SU-DHL-6 (cell line): Measurements from ENCODE around the gene PTPRG.

ENCODE experiments used
- H2AFZ ChIP-seq: fragments of 200-600 bp; sonication (generic); 2 replicates; pipeline ENCODE4 v1.6.1; 2014; ENCODE audit warnings: low read depth, mild to moderate bottlenecking, moderate library complexity, mixed read lengths, antibody characterized with exemption, low read length; ENCODE audit not compliant: severe bottlenecking
- H3F3A ChIP-seq: fragments of 200-600 bp; shearing (Covaris generic); 2 replicates; pipeline ENCODE4 v1.6.0; 2016; ENCODE audit warnings: antibody characterized with exemption, mild to moderate bottlenecking; ENCODE audit not compliant: insufficient read depth
- H3K27ac ChIP-seq: fragments of 200-600 bp; sonication (generic); 2 replicates; pipeline ENCODE4 v1.5.1; 2016; ENCODE audit warnings: low read depth, mild to moderate bottlenecking, low read length, moderate library complexity, mixed read lengths
- H3K27me3 ChIP-seq: fragments of 200-600 bp; sonication (generic), shearing (Covaris generic); 2 replicates; pipeline ENCODE4 v1.6.0; 2014; ENCODE audit warnings: mild to moderate bottlenecking, low read length
- H3K36me3 ChIP-seq: fragments of 200-600 bp; sonication (generic); 2 replicates; pipeline ENCODE4 v1.6.1; 2014; ENCODE audit warnings: mild to moderate bottlenecking, low read length, mixed read lengths
- H3K4me2 ChIP-seq: fragments of 300-600, 200-600 bp; shearing (Covaris generic), sonication (generic); 2 replicates; pipeline ENCODE4 v1.6.0; 2014; ENCODE audit warnings: low read length, low read depth, mild to moderate bottlenecking; ENCODE audit not compliant: poor library complexity, severe bottlenecking
- H3K4me3 ChIP-seq: fragments of 200-600 bp; sonication (generic); 2 replicates; pipeline ENCODE4 v1.5.1; 2014; ENCODE audit warnings: antibody characterized with exemption, low read length, mild to moderate bottlenecking, mixed read lengths; ENCODE audit not compliant: insufficient read depth, poor library complexity, severe bottlenecking
- H3K79me2 ChIP-seq: fragments of 200-600 bp; sonication (generic); 2 replicates; pipeline ENCODE4 v1.6.1; 2014; ENCODE audit warnings: mild to moderate bottlenecking, low read length, moderate library complexity; ENCODE audit not compliant: insufficient read depth
- H3K9ac ChIP-seq: fragments of 200-600 bp; sonication (generic); 2 replicates; pipeline ENCODE4 v1.7.0; 2014; ENCODE audit warnings: mild to moderate bottlenecking, low read length
- H3K9me2 ChIP-seq: fragments of 200-600 bp; sonication (generic); replicated peaks from 2 replicates; pipeline ENCODE4 v1.6.1; 2014; ENCODE audit warnings: low read length; ENCODE audit not compliant: insufficient read depth
- H3K9me3 ChIP-seq: fragments of 200-600 bp; sonication (generic); 2 replicates; pipeline ENCODE4 v1.6.1; 2014; ENCODE audit warnings: low read length, mixed read lengths; ENCODE audit not compliant: insufficient read depth
- H4K20me1 ChIP-seq: fragments of 200-600 bp; sonication (generic); 2 replicates; pipeline ENCODE4 v1.6.1; 2014; ENCODE audit warnings: low read depth, mild to moderate bottlenecking, antibody characterized with exemption, low read length, moderate library complexity, mixed read lengths
- CTCF ChIP-seq: fragments of 200-600 bp; sonication (generic); IDR thresholded peaks from one replicate; pipeline ENCODE4 v1.5.1; 2017; ENCODE audit warnings: antibody characterized with exemption, mild to moderate bottlenecking, low read length, moderate library complexity; ENCODE audit not compliant: insufficient read depth, poor library complexity, severe bottlenecking
- EZH2phosphoT487 ChIP-seq: fragments of 200-600 bp; sonication (generic), shearing (Covaris generic); conservative IDR thresholded peaks from 2 replicates; pipeline ENCODE4 v1.6.1; 2018; ENCODE audit warnings: mild to moderate bottlenecking, antibody characterized with exemption, low read length, moderate library complexity, mixed read lengths

Gene PTPRG

GRCh38 chr3:61783993-61784718, 222.8 kb downstream of the PTPRG start:
- Histone ChIP-seq H3K9me2 (no peaks in the 10 kb centered on the region), H3F3A (no peaks in the 10 kb centered on the region), H3K36me3 (no peaks in the 10 kb centered on the region), H3K4me3 (no peak overlapping the region), H3K27me3 (no peaks in the 10 kb centered on the region), H4K20me1 (no peaks in the 10 kb centered on the region), H3K79me2 (no peaks in the 10 kb centered on the region), H3K9me3 (no peaks in the 10 kb centered on the region), H3K4me2 (no peak overlapping the region), H3K27ac (no peak overlapping the region), H2AFZ (no peak overlapping the region), H3K9ac (no peak overlapping the region)
- TF ChIP-seq CTCF = no peak

GRCh38 chr3:61788623-61789507, 227.5 kb downstream of the PTPRG start:
- Histone ChIP-seq H3K36me3 (no peaks in the 10 kb centered on the region), H3K27me3 (no peaks in the 10 kb centered on the region), H3K9ac (no peak overlapping the region), H3K79me2 (no peaks in the 10 kb centered on the region), H3K9me3 (no peaks in the 10 kb centered on the region), H3K27ac (no peak overlapping the region), H2AFZ (no peak overlapping the region), H3K4me2 (no peak overlapping the region), H3F3A (no peaks in the 10 kb centered on the region), H4K20me1 (no peaks in the 10 kb centered on the region), H3K9me2 (no peaks in the 10 kb centered on the region), H3K4me3 (no peak overlapping the region)
- no peak for TF ChIP-seq EZH2phosphoT487
- no peak for TF ChIP-seq CTCF

- H3K27me3 ChIP-seq = no peaks in the 10 kb centered on the region
- H2AFZ ChIP-seq = no peak overlapping the region
- H4K20me1 ChIP-seq = no peaks in the 10 kb centered on the region
- H3K4me2 ChIP-seq = no peak overlapping the region
- H3K9ac ChIP-seq = no peak overlapping the region
- no peaks in the 10 kb centered on the region for H3K9me2 ChIP-seq
- no peak overlapping the region for H3K4me3 ChIP-seq
- H3K79me2 ChIP-seq = no peaks in the 10 kb centered on the region
- H3K36me3 ChIP-seq = no peaks in the 10 kb centered on the region
- no peaks in the 10 kb centered on the region for H3K9me3 ChIP-seq
- H3F3A ChIP-seq = no peaks in the 10 kb centered on the region
- no peak for TF ChIP-seq CTCF
- H3K27ac ChIP-seq = no peak overlapping the region
These were observed 228.5 kb downstream of the PTPRG start for GRCh38 chr3:61789861-61790260.
